NCI-H1417 (cell line): ENCODE data around the gene ARFIP1.
"Not testable (repeated sequence)": the region's sequence is repeated elsewhere in the genome, so short reads cannot be mapped to it uniquely, and the experiment has no call there.

ENCODE experiments used
- DNase-seq, 3 experiments: peaks; one replicate each; lab custom pipeline; 2025; lab: John Stamatoyannopoulos, UW

The ARFIP1 gene

DNA sequence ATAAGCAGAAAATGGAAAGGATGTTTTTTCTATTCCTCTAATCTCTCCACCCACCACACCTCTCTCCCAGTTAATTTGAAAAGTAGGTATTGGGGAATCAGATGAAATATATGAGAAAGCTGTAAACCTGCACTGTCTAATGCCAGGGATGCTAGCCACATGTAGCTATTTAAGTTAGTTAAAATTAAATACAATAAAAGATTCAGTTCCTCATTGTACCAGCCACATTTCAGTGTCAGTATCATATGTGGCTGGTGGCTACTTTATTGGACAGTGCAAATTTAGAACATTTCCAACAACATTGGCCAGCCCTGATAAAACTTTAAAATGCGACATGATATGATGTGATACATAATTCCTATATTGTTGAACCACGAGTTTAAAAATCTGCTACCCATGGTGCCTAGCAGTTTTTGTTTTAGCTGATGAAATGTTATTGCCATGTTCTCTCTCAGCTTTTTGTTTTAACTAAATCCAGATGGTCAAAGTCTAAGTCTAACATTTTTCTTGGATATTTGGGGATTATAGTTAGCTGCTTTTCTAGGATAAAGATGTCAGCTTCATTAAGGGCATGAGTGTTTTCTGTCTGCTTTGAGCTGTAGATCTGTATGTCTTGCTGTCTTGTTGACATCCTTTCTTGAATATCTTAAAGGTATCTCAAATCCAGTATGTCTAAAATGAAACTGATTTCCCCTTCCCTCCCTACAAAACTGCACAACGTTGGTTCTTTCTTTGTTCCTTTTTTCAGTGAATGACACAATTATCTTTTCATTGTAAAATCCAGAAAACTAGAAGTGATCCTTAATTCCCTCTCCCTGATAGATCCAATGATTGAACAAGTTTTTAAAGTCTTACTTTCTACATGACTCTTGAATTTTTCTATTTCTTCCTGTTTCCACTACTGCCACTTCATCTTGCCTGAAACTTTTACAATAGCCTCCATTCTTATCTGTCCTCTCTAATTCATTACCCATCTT is 6.2 kb downstream of the ARFIP1 start:
- DNase-seq = no peak

DNA sequence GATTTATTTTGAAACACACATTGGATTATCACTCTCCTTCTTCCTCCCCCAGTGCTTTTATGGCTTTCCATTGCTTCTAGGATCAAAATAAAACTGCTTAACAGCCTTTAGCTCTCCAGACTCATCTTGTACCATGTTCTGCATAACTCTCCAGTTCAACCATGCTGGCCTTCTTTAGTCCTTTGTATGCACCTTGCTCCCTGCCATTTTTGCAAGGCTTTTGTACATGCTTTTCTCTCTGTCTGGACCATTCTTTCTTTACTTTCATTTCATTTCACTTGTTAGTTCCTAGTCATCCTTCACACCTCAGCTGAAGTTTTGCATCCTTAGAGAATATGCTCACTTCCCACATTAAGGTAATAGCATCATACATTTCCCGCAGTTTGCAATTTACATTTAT is 6.9 kb downstream of the ARFIP1 start:
- DNase-seq = no peak

DNA sequence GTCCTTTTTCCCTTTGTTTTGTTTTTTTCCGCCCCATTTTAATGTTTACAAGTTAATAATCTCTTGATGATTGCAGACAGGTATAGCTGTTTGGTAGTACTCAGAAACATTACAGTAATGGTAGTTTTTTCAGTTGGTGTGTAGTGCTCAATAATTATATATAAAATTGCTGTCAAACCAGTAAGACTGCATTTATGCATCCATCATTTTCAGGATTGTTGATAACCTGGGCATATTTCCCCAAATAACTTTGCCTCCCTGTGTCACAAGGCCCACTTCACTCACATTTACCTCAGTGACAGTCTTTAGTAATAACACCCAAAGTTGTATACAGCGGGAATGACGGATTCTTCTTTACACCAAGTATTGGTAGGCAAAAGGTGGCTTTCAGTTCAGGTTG is 16.1 kb downstream of the ARFIP1 start:
- no peak for DNase-seq

DNA sequence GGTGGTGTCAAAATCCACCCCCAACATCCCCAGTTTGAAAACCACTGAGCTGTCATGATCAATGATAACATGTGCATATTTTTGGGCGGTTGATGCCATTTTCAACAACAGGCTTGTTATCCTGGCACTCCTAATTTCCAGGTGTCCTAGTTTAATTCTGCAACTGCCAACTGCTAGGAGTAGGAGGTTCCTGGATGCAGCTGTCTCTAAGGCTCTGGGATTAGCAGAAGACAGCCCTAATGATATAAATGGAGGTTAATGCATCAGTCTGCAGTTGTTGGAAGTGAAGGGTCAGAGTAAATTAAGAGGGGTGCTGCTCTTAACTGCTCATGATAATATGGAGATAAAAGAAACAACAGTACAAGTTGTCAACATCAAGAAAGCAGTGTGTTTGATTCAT is 23.8 kb downstream of the ARFIP1 start:
- no peak for DNase-seq

DNA sequence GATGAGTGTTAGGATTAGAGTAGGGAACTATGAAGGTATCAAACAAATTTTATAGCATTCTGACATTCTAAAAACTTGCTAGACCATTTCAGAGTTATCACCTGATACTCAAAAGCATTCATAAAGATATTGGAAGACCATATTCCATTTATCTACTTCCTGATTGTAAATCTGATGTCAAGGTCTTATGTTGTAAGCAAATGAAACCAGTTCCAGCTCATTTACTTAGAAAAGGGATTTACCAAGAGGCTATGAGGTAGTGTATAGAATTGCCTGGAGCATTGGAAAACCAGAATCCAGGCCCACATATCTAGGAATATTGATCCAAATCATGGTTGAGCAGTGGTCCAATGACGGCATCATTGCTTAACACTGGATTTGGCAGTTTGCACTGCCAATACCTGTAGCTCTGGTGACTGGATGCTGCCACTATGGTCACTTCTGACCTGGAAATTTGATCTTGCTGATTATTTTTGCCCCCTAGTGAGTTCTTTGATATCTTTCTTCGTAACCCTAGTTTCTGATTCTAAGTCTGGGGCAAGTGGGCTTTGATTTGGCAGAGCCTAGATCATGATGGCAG is 25.4 kb downstream of the ARFIP1 start:
- no peak for DNase-seq

DNA sequence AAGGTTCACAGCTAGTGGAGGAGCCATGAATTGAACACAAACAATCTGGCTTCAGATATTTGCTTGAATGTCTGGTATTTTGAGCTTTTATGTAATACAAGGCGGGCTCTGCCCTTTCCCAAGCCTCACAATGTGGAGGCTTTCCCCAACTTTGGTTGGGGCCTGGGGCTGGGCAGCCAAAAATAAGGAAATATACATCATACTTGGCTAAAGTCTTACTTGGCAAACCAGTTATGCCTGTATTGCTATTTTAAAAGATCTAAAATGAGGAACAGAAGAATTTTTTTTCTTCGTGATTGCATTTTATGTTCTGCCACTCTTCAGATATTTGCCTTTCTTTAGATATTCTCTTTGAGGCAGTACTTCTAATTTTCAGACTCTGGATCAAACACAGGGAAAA is 26.1 kb downstream of the ARFIP1 start:
- DNase-seq = no peak

DNA sequence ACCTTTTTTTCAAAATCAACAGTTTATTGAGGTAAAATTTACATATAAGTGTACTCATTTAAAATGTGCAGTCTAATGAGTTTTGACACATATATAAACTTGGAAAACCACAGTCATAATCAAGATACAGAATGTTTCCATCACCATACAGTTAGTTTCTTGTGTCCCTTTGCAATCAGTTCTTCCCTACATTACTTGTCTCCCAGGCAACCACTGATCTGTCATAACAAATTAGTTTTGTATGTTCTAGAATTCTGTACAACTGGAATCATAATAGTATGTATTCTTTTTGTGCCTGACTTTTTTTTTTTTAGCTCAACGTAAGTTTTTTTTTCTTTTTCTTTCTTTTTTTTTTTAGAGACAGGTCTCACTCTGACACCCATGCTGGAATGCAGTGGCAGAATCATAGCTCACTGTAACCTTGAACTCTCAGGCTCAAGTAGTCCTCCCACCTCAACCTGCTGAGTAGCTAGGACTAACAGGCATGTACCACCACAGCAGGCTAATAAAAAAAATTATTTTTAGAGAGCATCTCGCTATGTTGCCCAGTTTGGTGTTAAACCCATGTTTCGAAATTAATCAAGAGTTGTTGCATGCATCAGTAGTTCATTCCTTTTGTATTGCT is 26.9 kb downstream of the ARFIP1 start:
- no peak for DNase-seq

DNA sequence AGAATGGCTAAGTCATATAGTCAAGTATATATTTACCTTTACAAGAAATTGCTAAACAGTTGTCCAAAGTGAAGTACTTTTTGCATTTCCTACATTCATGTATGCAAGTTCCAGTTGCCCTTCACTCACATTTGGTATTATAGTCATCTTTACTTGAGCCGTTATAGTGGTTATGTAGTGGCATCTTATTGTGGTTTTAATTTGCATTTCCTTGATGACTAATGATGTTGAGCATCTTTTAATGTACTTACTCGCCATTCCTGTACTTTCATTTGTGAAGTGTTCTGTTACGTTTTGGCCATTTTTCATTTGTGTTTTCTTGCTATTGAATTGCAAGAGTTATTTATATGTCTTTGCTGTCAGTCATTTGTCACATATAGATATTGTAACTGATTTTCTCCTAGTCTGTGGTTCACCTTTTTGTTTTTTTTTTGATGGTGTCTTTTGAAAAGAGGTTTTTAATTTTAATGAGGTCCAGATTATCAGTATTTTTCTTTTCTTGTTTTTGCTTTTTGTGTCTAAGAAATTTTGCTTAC is 27.6 kb downstream of the ARFIP1 start:
- DNase-seq = no peak

DNA sequence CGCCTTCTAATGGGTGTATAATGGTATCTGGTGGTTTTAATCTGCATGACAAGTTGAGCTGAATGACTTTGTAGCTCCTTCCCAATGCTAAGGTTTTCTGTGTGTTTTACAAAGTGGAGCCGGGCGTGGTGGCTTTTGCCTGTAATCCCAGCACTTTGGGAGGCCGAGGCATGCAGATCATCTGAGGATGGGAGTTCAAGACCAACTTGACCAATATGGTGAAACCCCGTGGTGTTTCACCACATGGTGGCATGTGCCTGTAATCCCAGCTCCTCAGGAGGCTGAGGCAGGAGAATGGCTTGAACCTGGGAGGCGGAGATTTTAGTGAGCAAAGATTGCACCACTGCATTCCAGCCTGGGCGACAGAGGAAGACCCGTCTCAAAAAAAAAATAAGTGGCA is 28.9 kb downstream of the ARFIP1 start:
- DNase-seq = no peak

DNA sequence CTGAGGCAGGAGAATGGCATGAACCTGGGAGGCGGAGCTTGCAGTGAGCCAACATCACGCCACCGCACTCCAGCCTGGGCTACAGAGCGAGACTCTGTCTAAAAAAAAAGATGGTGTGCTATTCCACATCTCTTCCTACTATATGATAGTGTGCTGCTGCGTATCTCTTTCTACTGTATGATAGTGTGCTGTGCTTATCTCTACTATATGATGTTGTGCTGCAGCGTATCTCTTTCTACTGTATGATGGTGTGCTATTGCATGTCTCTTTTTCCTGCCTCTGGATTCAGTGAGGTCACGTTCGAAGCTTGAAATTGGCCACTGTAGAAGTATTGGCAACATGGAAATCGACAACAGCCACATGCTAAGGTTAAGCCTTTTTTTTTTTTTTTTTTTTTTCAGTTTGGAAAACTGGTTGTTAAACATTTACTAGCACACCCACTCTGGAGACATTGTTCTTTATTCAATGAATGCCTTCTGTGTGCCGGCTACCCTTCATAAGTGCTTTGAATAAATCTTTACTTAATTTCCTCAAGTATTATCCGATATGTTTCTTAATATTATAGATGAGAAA is 31.0 kb downstream of the ARFIP1 start:
- DNase-seq = no peak

DNA sequence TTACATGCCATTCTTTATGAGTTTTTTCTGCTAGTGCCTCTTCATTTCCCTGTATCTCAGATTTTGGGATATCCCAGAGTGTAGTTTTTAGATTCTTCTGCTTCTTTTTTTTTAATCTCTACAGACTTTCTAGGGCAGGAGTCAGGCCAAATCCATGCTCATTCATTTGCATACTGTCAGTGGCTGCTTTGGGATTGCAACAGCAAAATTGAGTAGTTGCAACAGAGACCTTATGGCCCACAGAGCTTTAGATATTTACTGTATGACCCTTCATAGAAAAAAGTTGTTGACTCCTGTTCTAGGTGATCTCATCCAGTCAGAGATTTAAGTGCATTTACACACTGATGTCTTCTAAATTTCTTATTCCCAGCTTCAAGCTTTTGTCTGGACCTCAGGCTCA is 35.3 kb downstream of the ARFIP1 start:
- no peak for DNase-seq

DNA sequence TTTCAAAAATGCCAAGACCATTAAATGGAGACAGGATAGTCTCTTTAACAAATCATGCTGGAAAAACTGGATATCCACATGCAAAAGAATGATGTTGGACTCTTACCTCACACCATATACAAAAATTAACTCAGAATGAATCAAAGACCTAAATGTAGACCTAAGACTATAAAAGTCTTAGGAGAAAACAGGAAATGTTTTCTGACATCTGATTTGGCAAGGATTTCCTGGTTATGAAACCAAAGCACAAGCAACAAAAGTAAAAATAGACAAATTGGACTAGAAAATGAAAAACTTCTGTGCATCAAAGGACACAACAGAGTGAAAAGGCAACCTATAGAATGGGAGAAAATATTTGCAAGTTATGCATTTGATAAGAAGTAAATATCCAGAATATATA is 37.6 kb downstream of the ARFIP1 start:
- DNase-seq = no peak

DNA sequence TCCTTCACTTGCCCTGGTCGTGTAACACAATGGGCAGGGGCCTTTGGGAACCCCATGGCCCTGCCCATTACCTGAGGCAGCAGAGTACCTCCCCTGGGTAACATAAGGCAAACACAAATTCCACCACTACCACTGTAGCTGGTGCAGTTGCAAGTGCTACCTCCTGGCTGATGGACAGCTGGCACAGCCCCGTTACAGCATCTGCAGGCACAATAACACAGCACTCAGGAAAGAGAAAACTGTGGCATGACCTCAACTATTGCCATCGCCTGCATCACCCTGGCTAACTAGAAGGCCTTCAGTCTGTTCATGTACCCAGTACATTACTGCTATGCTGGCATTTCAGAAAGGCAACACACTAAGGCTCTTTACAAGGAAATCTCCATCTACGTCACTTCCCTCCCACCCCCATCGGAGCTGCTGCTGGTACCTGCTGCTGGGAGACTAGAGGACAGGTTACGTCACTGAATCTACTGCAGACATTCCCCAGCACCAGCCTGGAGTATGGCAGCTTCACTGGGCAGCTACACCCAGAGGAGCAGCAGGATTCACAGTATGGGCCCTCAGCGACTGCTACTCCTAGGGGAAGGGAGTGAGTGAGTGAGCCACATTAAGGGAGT is 39.4 kb downstream of the ARFIP1 start:
- DNase-seq = no peak

DNA sequence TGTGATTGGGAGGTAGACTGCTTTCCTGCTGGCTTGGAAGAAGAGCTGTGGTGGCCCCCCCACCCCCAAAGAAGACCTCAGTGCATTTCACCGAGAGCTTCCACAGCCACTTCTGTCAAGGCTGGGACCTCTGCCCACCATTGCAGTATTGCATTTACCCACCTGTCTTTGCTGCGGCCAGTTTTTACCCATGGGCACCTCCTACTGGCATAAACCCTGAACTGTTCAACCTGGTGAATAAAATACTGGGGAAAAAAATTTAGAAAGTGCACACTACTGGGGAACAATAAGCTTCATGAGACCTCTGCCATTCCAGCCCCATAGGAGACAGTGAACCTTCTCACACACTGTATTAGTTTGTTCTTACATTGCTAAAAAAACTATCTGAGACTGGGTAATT is 40.3 kb downstream of the ARFIP1 start:
- DNase-seq = no peak

DNA sequence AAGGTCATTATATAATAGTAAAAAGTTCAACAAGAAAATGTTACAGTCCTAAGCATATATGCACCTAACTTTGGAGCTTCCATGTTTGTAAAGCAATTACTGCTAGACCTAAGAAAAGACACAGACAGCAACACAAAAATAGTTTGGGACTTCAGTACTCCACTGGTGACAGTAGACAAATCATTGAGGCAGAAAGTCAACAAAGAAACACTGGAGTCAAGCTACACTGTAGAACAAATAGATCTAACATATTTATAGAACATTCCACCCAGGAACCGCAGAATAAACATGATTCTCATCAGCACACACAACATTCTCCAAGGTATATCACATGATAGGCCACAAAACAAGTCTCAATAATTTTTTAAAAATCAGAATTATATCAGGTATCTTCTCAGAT is 42.6 kb downstream of the ARFIP1 start:
- no peak for DNase-seq

DNA sequence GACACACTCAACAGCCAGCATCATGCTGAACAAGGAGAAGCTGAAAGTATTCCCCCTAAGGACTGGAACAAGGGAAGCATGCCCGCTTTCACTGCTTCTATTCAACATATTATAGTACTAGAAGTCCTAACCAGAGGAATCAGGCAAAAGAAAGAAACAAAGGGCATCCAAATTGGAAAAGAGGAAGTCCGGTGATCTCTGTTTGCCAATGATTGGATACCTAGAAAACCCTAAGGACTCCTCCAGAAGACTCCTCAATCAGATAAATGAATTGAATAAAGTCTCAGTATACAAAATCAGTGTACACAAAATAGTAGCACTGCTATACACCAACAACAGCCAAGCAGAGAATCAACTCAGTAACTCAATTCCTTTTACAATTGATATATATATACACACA is 44.8 kb downstream of the ARFIP1 start:
- DNase-seq = no peak

DNA sequence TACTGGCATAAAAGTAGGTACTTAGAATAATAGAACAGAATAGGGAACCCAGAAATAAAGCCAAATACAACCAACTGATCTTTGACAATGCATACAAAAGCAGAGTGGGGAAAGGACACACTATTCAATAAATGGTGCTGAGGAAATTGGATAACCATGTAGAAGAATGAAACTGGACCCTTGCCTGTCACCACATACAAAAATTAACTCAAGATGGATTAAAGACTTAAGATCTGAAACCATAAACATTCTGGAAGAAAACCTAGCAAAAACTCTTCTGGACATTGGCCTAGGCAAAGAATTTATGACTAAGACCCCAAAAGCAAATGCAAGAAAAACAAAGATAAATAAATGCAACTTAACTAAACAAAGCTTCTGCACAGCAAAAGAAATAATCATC is 45.6 kb downstream of the ARFIP1 start:
- no peak for DNase-seq

DNA sequence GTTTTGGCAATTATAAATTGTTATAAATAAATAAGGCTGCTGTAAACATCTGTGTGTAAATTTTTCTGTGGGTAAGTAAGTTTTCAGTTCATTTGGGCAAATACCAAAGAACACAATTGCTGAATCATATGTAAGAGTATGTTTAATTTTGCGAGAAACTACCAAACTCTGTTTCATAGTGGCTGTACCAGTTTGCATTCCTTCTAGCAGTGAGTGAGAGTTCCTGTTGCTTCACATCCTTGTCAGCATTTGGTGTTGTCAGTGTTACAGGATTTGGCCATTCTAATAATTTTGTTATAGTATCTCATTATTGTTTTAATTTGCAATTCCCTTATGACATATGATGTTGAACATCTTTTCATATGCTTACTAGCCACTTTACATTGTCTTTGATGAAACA is 48.4 kb downstream of the ARFIP1 start:
- no peak for DNase-seq

DNA sequence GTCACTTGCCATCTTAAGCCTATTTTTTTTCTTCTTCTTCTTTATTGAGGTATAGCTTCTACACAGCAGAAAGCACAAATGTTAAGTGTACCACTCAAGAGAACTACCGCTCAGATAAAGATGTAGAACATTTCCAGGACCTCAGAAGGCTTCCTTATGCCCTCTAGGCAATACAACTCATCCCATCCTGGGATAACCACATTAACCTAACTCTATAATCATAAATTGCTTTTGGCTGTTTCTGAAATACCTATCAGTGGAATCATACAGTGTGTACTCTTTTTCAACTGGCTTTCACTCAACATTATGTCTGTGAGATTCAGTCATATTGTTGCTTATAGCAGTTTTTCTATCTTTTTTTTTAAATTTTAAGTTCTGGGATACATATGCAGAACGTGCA is 51.7 kb downstream of the ARFIP1 start:
- no peak for DNase-seq

DNA sequence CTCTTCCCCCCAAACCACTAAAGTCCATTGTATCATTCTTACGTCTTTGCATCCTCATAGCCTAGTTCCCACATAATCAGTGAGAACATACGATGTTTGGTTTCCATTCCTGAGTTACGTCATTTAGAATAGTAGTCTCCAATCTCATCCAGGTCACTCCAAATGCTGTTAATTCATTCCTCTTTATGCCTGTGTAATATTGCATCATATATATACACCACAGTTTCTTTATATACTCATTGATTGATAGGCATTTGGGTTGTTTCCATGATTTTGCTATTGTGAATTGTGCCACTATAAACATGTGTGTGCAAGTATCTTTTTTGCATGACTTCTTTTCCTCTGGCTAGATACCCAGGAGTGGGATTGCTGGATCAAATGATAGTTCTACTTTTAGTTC is 57.2 kb downstream of the ARFIP1 start:
- no peak for DNase-seq

DNA sequence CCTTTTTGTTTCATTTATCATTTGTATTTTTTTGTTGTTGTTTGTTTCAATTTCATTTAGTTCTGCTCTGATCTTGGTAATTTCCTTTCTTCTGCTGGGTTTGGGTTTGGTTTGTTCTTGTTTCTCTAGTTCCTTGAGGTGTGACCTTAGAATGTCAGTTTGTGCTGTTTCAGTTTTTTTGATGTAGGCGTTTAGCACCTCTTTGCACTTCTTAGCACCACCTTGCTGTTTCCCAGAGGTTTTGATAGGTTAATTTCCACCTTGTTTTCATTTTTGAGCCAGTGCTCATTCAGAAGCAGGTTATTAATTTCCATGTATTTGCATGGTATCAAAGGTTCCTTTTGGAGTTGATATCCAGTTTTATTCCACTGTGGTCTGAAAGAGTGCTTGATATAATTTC is 60.0 kb downstream of the ARFIP1 start:
- not testable (repeated sequence) for DNase-seq

DNA sequence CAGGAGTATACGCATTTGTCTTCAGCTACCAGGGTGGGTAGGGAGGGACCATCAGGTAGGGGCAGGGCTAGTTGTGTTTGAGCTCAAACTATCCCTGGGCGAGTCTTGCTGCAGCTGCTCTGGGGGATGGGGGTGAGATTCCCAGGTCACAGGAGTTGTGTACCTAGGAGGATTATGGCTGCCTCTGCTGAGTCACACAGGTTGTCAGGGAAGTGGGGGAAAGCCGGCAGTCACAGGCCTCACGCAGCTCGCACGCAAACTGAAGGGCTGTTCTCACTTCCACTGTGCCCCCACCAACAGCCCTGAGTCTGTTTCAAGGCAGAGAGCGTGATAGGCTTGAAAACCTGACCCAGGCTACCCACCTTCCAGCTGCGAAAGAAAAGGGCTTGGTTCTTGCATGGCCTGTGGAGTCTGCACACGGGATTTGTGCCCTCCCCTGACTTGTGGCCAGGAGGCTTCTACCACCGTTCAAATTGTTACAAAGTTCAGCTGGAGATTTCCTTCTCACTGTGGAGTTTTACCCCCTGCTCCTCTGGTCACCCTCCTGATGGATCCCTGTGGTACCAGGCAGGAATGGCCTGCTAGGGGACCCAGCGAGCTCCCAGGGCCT is 63.8 kb downstream of the ARFIP1 start:
- no peak for DNase-seq
